Measurements from ENCODE around the gene TLX1.

TLX1 gene

DNA sequence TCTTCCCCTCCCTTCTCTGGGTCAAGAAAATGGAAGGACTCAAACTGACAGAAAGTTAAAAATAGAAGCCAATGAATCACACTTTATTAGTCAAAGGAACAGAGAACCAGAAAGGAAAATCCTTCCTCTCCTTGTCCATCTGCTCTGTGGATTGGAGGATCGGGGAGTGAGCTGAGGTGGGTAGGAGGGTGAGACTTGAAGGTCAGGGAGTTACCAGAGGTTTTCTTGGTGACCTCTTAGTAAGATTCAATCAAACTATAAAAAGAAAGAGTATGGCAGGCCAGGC, 12.2 kb downstream of the TLX1 start:
- Histone ChIP-seq H3K4me2 (ENCODE audit: low read length) (no peak overlapping the region), H3K9ac (ENCODE audit: low read length) (no peak overlapping the region), H3F3A (ENCODE audit: insufficient read depth, low read length) (no peaks in the 10 kb centered on the region), H2AFZ (ENCODE audit: low read length) (no peak overlapping the region), H3K79me2 (ENCODE audit: insufficient read depth, low read length) (no peaks in the 10 kb centered on the region), H3K27ac (ENCODE audit: low read depth, low read length, poor library complexity, severe bottlenecking) (no peak overlapping the region), H3K36me3 (ENCODE audit: insufficient read depth, low read length) (no peaks in the 10 kb centered on the region), H3K4me1 (ENCODE audit: insufficient read depth, low read length, severe bottlenecking) (no peaks in the 10 kb centered on the region), H4K20me1 (ENCODE audit: insufficient read depth, low read length) (no peaks in the 10 kb centered on the region), H3K27me3 (ENCODE audit: insufficient read depth, low read length) (no peaks in the 10 kb centered on the region), H3K4me3 (ENCODE audit: low read depth, low read length, poor library complexity, severe bottlenecking) (no peak overlapping the region), H3K9me2 (ENCODE audit: low read depth, low read length) (no peaks in the 10 kb centered on the region), H3K9me3 (ENCODE audit: low read length) (no peaks in the 10 kb centered on the region)
- TF ChIP-seq, protein P1, sequence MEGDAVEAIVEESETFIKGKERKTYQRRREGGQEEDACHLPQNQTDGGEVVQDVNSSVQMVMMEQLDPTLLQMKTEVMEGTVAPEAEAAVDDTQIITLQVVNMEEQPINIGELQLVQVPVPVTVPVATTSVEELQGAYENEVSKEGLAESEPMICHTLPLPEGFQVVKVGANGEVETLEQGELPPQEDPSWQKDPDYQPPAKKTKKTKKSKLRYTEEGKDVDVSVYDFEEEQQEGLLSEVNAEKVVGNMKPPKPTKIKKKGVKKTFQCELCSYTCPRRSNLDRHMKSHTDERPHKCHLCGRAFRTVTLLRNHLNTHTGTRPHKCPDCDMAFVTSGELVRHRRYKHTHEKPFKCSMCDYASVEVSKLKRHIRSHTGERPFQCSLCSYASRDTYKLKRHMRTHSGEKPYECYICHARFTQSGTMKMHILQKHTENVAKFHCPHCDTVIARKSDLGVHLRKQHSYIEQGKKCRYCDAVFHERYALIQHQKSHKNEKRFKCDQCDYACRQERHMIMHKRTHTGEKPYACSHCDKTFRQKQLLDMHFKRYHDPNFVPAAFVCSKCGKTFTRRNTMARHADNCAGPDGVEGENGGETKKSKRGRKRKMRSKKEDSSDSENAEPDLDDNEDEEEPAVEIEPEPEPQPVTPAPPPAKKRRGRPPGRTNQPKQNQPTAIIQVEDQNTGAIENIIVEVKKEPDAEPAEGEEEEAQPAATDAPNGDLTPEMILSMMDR (IDR thresholded peaks at IDR 0.05; ENCODE audit: low read length): no peak
- no peak for TF ChIP-seq EZH2 (IDR thresholded peaks at IDR 0.05; ENCODE audit: borderline replicate concordance, low read length)

DNA sequence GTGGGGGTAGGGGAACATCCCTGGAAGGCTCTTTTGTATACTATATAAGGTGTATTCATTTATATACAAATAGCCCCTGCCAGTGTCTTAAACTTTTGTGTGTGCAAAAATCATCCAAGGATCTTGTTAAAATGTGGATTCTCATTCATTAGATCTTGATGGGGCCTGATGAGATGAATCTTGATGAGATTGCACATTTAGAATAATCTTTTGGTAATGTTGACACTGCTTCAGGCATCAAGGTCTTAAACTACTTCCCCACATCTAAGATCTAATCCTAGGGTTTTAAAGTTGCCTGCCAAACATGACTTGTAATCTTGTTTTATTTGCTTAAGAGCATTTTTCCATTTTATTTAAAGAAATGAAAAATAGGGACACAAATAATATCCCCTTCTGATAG, 13.0 kb downstream of the TLX1 start:
- no peaks in the 10 kb centered on the region for H3K27me3 ChIP-seq (ENCODE audit: insufficient read depth, low read length)
- H2AFZ ChIP-seq (ENCODE audit: low read length): no peak overlapping the region
- TF ChIP-seq EZH2 (IDR thresholded peaks at IDR 0.05; ENCODE audit: borderline replicate concordance, low read length): no peak
- TF ChIP-seq, protein P1 (IDR thresholded peaks at IDR 0.05; ENCODE audit: low read length): no peak
- H3K4me2 ChIP-seq (ENCODE audit: low read length): no peak overlapping the region
- no peaks in the 10 kb centered on the region for H3K79me2 ChIP-seq (ENCODE audit: insufficient read depth, low read length)
- no peaks in the 10 kb centered on the region for H4K20me1 ChIP-seq (ENCODE audit: insufficient read depth, low read length)
- H3K36me3 ChIP-seq (ENCODE audit: insufficient read depth, low read length): no peaks in the 10 kb centered on the region
- H3K4me1 ChIP-seq (ENCODE audit: insufficient read depth, low read length, severe bottlenecking): no peaks in the 10 kb centered on the region
- no peaks in the 10 kb centered on the region for H3F3A ChIP-seq (ENCODE audit: insufficient read depth, low read length)
- H3K9me3 ChIP-seq (ENCODE audit: low read length): no peaks in the 10 kb centered on the region
- H3K9me2 ChIP-seq (ENCODE audit: low read depth, low read length): no peaks in the 10 kb centered on the region
- no peak overlapping the region for H3K27ac ChIP-seq (ENCODE audit: low read depth, low read length, poor library complexity, severe bottlenecking)
- H3K9ac ChIP-seq (ENCODE audit: low read length): no peak overlapping the region
- no peak overlapping the region for H3K4me3 ChIP-seq (ENCODE audit: low read depth, low read length, poor library complexity, severe bottlenecking)

DNA sequence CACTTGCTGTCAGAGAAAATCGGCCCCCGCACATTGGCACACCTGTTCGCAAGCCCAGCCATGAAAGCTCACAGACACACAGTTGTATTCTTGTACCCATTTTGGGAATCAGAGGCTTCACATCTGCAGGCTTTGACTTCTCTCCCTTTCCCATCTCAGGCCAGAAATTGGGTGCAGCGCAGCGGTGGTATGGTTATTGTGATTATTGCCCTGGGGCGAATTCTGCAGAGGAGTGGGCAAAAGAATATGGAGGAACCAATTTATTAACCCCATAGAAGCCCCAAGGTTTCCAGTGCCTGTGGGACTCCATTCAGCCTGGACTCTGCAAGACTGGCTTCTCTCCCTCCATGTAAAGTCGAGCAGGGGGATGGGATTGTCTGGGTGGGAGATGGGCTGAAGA, 14.0 kb downstream of the TLX1 start:
- TF ChIP-seq, protein P1 (IDR thresholded peaks at IDR 0.05; ENCODE audit: low read length): no peak
- TF ChIP-seq EZH2 (IDR thresholded peaks at IDR 0.05; ENCODE audit: borderline replicate concordance, low read length): no peak
- H3K79me2 ChIP-seq (ENCODE audit: insufficient read depth, low read length): no peaks in the 10 kb centered on the region
- H3K4me3 ChIP-seq (ENCODE audit: low read depth, low read length, poor library complexity, severe bottlenecking): no peak overlapping the region
- H3K36me3 ChIP-seq (ENCODE audit: insufficient read depth, low read length): no peaks in the 10 kb centered on the region
- H3K27ac ChIP-seq (ENCODE audit: low read depth, low read length, poor library complexity, severe bottlenecking): no peak overlapping the region
- H3K27me3 ChIP-seq (ENCODE audit: insufficient read depth, low read length): no peaks in the 10 kb centered on the region; the same call in 1 of the 2 replicates
- H3F3A ChIP-seq (ENCODE audit: insufficient read depth, low read length): no peaks in the 10 kb centered on the region
- H3K9me3 ChIP-seq (ENCODE audit: low read length): no peaks in the 10 kb centered on the region
- no peaks in the 10 kb centered on the region for H4K20me1 ChIP-seq (ENCODE audit: insufficient read depth, low read length)
- no peaks in the 10 kb centered on the region for H3K4me1 ChIP-seq (ENCODE audit: insufficient read depth, low read length, severe bottlenecking)
- no peak overlapping the region for H3K4me2 ChIP-seq (ENCODE audit: low read length)
- no peak overlapping the region for H2AFZ ChIP-seq (ENCODE audit: low read length)
- no peaks in the 10 kb centered on the region for H3K9me2 ChIP-seq (ENCODE audit: low read depth, low read length)
- no peak overlapping the region for H3K9ac ChIP-seq (ENCODE audit: low read length)

Data from OCI-LY1 (cell line).